Peyer's patch (tissue), 4 donors: ENCODE measurements around the gene ESYT3.

Experiments
- CTCF ChIP-seq, 6 experiments: fragments of 450-650 bp in 4 of 6; fragments of 200-600 bp in 2 of 6; sonication (generic) in 1 of 6; IDR thresholded peaks; one replicate each; pipeline ENCODE4 v1.5.1; 2017 to 2019; ENCODE audit warnings: antibody characterized with exemption in 6 of 6, mild to moderate bottlenecking in 3 of 6, moderate library complexity in 1 of 6
- POLR2A ChIP-seq, 2 donors: fragments of 450-650 bp; IDR thresholded peaks; one replicate each; pipeline ENCODE4 v1.5.1; 2017; ENCODE audit warnings: antibody characterized with exemption in 2 of 2, mild to moderate bottlenecking in 2 of 2, moderate library complexity in 2 of 2

GRCh38 chr3:138443521-138444503 is 9.4 kb downstream of the ESYT3 start:
- no peak for TF ChIP-seq CTCF (IDR thresholded peaks at IDR 0.05)
- no peak for TF ChIP-seq POLR2A (IDR thresholded peaks at IDR 0.05)
